Retinal pigment epithelial cell (primary cell): ENCODE results near the gene NFATC2IP.

Source experiments
- DNase-seq: peaks from one replicate; pipeline ENCODE4 v3.0.0-alpha.2; 2010; ENCODE audit warnings: low read depth
- H3K4me3 ChIP-seq: 2 replicates; pipeline ENCODE4 v1.5.1; 2011; ENCODE audit warnings: mild to moderate bottlenecking, low read length, control low read depth, moderate library complexity
- TF ChIP-seq, protein P1 (sequence below): conservative IDR thresholded peaks from 2 replicates; pipeline ENCODE4 v1.5.1; 2011; ENCODE audit warnings: low read depth, low read length, control low read depth, inconsistent platforms

Gene NFATC2IP

DNA sequence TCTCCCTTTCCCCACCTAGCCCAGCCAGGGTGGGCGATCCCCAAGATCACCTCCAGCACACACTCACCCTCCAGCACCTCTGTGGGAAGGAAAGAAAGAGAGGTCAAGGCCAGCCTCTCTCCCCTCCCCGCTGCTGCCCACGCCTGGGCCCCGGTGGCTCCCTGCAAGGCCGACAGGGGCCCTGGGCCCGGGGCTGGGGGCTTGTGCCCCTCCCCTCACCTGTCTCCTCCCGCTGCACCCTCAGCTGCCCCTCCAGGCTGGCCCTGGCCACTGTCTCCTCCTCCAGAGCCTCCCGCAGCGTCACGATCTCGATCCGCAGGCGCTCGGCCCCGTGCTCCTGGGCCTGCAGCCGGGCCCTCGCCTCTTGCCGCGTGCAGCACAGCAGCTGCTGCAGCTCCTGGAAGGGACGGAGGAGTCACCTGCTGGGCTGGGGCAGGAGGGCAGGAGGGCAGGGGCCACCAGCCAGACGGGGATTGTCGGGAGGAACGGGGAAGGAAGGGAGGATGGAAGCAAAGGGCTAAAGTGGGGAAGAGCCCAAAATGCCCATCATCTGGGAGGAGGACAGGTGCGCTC, 44.9 kb upstream of the NFATC2IP start:
- H3K4me3 ChIP-seq, result no peak overlapping the region
- TF ChIP-seq, protein P1, sequence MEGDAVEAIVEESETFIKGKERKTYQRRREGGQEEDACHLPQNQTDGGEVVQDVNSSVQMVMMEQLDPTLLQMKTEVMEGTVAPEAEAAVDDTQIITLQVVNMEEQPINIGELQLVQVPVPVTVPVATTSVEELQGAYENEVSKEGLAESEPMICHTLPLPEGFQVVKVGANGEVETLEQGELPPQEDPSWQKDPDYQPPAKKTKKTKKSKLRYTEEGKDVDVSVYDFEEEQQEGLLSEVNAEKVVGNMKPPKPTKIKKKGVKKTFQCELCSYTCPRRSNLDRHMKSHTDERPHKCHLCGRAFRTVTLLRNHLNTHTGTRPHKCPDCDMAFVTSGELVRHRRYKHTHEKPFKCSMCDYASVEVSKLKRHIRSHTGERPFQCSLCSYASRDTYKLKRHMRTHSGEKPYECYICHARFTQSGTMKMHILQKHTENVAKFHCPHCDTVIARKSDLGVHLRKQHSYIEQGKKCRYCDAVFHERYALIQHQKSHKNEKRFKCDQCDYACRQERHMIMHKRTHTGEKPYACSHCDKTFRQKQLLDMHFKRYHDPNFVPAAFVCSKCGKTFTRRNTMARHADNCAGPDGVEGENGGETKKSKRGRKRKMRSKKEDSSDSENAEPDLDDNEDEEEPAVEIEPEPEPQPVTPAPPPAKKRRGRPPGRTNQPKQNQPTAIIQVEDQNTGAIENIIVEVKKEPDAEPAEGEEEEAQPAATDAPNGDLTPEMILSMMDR, result no peak
- no peak for DNase-seq

DNA sequence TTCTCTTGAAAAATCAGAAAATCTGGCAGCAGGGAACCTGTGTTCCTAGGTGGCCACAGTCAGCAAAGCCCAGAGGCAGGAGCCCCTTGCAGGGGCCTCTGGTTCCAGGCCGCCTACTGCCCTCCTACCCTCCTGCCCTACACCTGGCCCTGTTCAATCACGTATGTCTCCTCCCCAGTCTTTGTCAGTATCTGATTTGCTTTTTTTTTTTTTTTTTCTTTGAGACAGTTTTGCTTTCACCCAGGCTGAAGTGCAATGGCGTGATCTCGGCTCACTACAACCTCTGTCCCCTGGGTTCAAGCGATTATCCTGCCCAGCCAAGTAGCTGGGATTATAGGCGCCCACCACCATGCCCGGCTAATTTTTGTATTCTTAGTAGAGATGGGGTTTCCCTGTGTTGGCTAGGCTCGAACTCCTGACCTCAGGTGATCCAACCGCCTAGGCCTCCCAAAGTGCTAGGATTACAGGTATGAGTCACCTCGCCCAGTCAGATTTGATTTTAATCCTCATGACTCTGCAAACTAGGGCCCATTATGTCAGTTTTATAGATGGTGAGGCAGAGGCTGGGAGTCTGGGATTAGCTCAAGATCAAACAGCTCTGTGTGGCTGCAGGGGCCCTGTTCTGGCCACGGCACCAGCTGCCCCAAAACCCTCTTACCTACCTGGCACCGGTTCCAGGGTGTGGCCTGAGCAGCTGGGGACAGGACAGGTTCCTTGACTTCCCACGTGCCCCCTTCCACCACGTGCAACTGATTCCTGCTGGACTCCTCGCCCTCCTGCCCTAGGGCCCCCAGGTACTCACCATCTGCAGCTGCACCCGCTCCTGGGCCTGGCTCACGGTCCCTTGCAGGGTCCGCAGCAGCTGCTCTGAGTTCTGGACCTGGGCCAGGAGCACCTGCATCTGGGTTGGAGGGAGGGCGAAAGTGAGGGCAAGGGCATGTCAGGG, 40.4 kb upstream of the NFATC2IP start:
- DNase-seq, result peak; percentile 75
- TF ChIP-seq, protein P1, result no peak

DNA sequence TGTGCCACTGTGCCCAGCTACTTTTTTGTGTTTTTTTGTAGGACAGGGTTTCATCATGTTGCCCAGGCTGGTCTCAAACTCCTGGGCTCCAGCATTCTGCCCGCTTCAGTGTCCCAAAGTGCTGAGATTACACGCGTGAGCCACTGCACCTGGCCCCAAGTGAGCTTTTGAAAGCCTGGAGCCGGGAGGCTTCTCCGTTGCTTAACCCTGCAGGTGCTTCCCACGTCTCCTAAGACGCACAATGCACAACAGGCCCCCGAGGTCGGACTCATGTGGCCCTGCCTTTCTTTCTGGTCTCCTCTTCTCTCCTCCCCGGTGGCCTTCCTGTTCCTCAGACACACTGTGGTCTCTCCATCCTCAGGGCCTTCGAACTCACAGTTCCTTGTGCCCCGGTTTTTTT, 38.2 kb upstream of the NFATC2IP start:
- no peak overlapping the region for H3K4me3 ChIP-seq
- no peak for DNase-seq
- TF ChIP-seq, protein P1, result no peak

More for the DNA sequence above, 40.4 kb upstream of the NFATC2IP start:
- no peak overlapping the region for H3K4me3 ChIP-seq

DNA sequence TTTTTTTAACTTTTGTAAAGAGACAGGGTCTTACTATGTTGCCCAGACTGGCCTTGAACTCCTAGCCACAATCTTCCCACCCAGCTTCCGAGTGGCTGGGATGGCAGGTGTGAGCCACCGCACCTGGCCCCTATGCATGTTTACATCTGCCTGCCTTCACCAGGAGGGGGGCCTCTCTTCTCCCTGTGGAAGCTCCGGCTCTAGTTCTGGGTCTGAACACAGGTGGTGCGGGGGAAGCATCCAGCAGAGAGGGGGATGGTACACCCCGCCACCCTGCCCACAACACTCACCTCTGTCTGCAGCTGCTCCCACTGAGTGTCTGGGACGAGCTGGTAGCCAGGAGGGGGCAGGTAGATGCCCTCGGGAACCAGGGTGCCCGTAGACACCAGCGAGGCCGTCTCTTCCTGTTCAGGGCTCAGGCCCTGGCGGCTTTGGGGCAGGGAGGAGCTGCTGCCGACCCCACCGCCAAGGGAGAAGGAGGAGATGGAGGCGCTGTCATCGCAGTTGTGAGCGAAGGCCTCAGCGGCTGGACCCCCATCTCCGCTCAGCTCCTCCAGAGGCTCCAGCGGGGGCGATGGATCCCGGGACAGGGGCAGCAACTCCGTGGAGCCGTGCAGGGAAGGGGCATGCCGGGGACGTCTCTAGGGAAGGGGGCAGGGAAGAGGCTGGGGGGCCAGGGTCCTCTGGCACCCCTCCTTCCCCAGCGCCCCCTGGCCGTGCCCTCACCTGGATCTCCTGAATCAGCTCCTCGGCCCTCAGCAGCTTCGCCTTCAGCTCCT, 36.6 kb upstream of the NFATC2IP start:
- DNase-seq, result no peak
- TF ChIP-seq, protein P1, result no peak
- no peak overlapping the region for H3K4me3 ChIP-seq

DNA sequence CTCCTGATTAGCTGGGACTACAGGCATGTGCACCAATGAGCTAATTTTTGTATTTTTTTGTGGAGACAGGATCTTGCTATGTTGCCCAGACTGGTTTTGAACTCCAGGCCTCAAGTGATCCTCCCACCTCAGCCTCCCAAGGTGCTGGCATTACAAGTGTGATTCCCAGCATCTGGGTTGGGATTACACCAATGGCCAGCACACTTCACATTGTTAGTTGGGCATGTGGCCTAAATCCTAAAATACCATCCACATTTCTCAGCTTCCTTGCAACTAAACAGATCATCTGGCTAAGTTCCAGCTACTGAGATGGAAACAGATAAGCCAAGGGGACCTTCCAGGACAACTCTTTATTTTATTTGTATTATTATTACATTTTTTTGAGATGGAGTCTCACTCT, 35.6 kb upstream of the NFATC2IP start:
- DNase-seq, result no peak
- TF ChIP-seq, protein P1, result no peak
- H3K4me3 ChIP-seq, result no peak overlapping the region

DNA sequence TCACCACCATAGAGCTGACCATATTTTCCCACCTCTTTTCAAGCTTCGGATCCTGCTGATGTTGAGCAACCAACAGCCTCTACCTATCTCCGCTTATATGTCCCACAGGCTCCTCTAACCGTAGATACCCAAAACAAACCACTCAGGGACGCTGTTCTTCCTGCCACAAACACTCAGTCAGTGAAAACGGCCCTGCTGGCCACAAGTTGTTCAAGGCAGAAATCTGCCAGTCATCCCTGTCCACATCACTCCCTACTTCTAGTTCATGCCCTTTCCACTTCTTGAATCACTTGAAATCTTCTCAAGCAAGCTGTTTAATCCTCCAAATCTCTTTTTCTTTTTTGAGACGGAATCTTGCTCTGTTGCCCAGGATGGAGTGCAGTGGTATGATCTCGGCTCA, 33.6 kb upstream of the NFATC2IP start:
- DNase-seq, result no peak
- TF ChIP-seq, protein P1, result no peak
- H3K4me3 ChIP-seq, result no peak overlapping the region
